Ishikawa (cell line): ENCODE measurements around the gene MYOF.

Experiments used
- CEBPB ChIP-seq: IDR thresholded peaks from 2 replicates; pipeline ENCODE4 v1.6.1; 2012
- CREB1 ChIP-seq: IDR thresholded peaks from 2 replicates; pipeline ENCODE4 v1.6.1; 2012; ENCODE audit warnings: low read depth
- EGR1 ChIP-seq: IDR thresholded peaks from 2 replicates; pipeline ENCODE4 v1.6.1; 2012
- EP300 ChIP-seq: IDR thresholded peaks from 2 replicates; pipeline ENCODE4 v1.6.1; 2012; ENCODE audit warnings: borderline replicate concordance
- FOXM1 ChIP-seq: IDR thresholded peaks from 2 replicates; pipeline ENCODE4 v1.6.1; 2012; ENCODE audit warnings: low read depth, borderline replicate concordance
- MAX ChIP-seq: IDR thresholded peaks from 2 replicates; pipeline ENCODE4 v1.6.1; 2012
- NFIC ChIP-seq: IDR thresholded peaks from 2 replicates; pipeline ENCODE4 v1.6.1; 2012
- RAD21 ChIP-seq: IDR thresholded peaks from 2 replicates; pipeline ENCODE4 v1.6.1; 2012; ENCODE audit warnings: low read depth
- REST ChIP-seq: IDR thresholded peaks from 2 replicates; pipeline ENCODE4 v1.6.1; 2012; ENCODE audit warnings: low read depth, mild to moderate bottlenecking
- TAF1 ChIP-seq: IDR thresholded peaks from 2 replicates; pipeline ENCODE4 v1.6.1; 2012; ENCODE audit warnings: low read depth, mild to moderate bottlenecking
- TCF12 ChIP-seq: IDR thresholded peaks from 2 replicates; pipeline ENCODE4 v1.6.1; 2012; ENCODE audit warnings: low read depth
- TEAD4 ChIP-seq: IDR thresholded peaks from 2 replicates; pipeline ENCODE4 v1.6.1; 2012
- USF1 ChIP-seq: IDR thresholded peaks from 2 replicates; pipeline ENCODE4 v1.6.1; 2012
- YY1 ChIP-seq: IDR thresholded peaks from 2 replicates; pipeline ENCODE4 v1.6.1; 2012; ENCODE audit warnings: low read depth
- ZBTB7A ChIP-seq: IDR thresholded peaks from 2 replicates; pipeline ENCODE4 v1.6.1; 2012; ENCODE audit warnings: low read depth

The MYOF gene

GRCh38 chr10:93452143-93452542, 30.0 kb downstream of the MYOF start:
- no peak for TF ChIP-seq TCF12
- no peak for TF ChIP-seq NFIC
- no peak for TF ChIP-seq USF1
- no peak for TF ChIP-seq ZBTB7A
- TF ChIP-seq RAD21, result no peak
- no peak for TF ChIP-seq CEBPB

- TF ChIP-seq TEAD4 (no peak), TAF1 (no peak), NFIC (no peak), FOXM1 (no peak), MAX (no peak), EP300 (no peak), ZBTB7A (no peak), USF1 (no peak), YY1 (no peak), REST (no peak), CEBPB (no peak), CREB1 (no peak), RAD21 (no peak), TCF12 (no peak)
These were observed 30.7 kb downstream of the MYOF start for GRCh38 chr10:93451244-93451947.

GRCh38 chr10:93447970-93448369, 34.2 kb downstream of the MYOF start:
- TF ChIP-seq RAD21 (no peak), NFIC (no peak)

- no peak for TF ChIP-seq CREB1
- TF ChIP-seq MAX, result no peak
- TF ChIP-seq TEAD4, result no peak
- TF ChIP-seq EGR1, result no peak
- TF ChIP-seq REST, result no peak
- no peak for TF ChIP-seq USF1
- TF ChIP-seq NFIC, result no peak
- no peak for TF ChIP-seq RAD21
- no peak for TF ChIP-seq CEBPB
- no peak for TF ChIP-seq TCF12
- no peak for TF ChIP-seq ZBTB7A
- no peak for TF ChIP-seq FOXM1
These were observed 35.1 kb downstream of the MYOF start for GRCh38 chr10:93447019-93447418.

GRCh38 chr10:93445978-93446720, 36.0 kb downstream of the MYOF start:
- no peak for TF ChIP-seq FOXM1
- no peak for TF ChIP-seq EGR1
- TF ChIP-seq REST, result no peak
- TF ChIP-seq MAX, result no peak
- TF ChIP-seq TEAD4, result no peak
- no peak for TF ChIP-seq CEBPB
- TF ChIP-seq ZBTB7A, result no peak
- no peak for TF ChIP-seq YY1
